D341Med (cell line): ENCODE results near the gene MVK.

Experiments used
- DNase-seq: peaks from one replicate; pipeline ENCODE4 v3.0.0; 2012; ENCODE audit warnings: low spot score

MVK gene

GRCh38 chr12:109573029-109573913 lies at the start of gene MVK, which contains the start of gene MMAB:
TSS of gene MVK (plus strand) at chr12:109573794. CDS start at chr12:109574823, 1,029 bp downstream.
TSS of gene MMAB (minus strand) at chr12:109573504. CDS start at chr12:109573480, 24 bp downstream.
- DNase-seq, result peak; percentile 98

- DNase-seq, result peak; percentile 69
These were observed 48.9 kb upstream of the MVK start for GRCh38 chr12:109524466-109525278.

DNA sequence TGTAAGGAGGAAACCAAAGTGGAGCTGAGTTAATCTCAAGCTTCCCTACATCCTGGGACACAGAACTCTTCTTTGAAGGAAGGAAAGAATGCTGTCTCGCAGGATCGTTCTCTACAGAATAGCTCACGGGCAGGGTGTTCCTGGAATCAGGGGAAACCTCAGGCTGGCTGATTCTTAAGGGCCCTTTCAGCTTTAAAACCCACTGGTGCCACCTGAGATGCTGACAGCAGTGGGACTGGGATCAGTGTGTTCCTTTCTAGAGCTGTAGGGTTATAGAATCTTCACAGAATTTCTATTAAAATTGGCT lies 48.4 kb upstream of the MVK start:
- DNase-seq, result no peak

GRCh38 chr12:109527489-109528123 lies 46.0 kb upstream of the MVK start:
- DNase-seq, result no peak

DNA sequence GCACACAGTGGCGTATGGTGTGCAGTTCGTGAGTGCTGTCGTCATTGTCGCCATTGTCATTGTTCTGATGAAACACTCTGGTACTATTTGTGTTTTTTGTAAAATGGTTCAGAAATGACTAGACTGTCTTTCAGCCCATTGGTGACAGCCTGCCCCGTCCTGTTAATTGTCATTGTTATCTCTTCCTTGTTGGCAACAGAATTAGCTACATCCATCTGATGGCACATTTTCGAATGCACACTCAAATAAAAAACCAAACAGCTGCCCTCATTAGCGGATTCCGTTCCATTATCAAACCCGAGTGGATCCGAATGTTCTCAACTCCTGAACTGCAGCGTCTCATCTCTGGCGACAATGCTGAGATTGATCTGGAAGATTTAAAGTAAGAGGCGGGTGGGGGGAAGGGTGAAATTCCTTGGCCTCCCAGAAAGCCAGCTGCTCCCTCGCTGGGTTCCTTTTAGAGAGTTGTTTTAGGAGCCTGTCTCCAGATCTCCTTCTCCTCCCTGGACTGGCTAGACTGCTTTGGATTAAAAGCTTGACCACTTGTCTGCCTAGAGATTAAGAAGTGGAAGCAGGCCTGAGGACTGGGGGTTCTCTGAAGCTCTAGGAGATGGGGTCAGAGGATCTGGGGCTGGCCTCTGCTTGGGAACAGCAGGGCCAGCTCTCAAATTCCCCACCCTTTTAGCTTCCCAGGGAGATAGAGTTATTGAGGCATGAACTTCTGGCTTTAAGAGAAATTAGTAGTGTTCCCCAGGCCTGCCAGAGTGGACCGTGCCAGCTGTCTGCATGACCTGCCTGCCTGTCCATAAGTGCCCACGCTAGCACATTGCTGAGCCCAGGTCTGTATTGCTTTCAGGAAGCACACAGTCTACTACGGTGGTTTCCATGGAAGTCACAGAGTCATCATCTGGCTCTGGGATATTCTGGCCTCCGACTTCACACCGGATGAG lies 43.6 kb upstream of the MVK start:
- DNase-seq, result no peak

- no peak for DNase-seq
These were observed 42.2 kb upstream of the MVK start for GRCh38 chr12:109531411-109531810.

DNA sequence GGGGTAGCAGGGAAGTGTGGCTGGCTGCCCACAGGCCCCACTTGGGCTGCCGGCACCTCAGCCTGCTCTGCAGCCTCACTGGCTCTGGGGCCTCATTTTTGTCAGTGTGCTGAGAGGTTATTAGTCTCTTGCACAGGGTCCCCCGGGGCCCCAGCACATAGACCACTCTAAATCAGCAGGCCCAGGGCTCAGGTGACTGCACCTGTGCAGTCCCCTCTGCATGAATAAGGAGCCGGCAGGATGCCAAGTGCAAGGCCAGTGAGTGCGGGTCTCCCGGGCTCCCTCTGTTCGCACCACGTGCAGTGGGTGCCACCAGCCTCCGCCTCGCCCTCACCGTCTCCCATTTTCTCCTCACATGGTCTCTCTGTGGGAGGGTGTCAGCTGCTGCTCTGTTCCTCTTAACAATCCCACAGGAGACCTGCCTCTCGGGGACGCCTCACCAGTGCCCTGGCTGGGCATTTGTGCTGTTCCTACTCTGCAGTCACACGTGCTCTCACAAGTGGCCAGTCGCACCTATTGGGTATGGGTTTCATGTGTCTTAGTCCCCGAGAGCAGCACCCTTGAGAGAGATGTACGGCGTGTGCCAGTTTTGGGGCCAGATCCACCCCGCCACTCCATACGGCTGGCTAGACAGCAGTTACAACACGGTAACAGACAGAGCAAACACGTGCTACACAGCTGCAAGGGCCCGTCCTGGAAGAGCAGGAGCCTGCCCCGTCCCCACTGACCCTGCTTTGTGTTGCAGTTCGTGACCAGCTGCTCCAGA lies 40.7 kb upstream of the MVK start:
- DNase-seq, result no peak

DNA sequence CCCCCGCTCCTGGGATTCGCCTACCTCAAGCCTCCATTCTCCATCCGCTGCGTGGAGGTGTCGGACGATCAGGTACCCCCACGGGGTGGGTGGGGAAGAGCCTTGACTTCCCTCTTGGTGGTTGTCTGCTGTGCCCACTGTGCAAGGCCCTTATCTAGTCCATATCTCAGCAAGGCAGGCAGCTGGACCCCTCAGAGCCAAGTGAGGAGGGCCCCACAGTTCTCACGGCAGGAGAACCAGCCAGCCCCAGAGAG lies 40.2 kb upstream of the MVK start:
- DNase-seq, result no peak

DNA sequence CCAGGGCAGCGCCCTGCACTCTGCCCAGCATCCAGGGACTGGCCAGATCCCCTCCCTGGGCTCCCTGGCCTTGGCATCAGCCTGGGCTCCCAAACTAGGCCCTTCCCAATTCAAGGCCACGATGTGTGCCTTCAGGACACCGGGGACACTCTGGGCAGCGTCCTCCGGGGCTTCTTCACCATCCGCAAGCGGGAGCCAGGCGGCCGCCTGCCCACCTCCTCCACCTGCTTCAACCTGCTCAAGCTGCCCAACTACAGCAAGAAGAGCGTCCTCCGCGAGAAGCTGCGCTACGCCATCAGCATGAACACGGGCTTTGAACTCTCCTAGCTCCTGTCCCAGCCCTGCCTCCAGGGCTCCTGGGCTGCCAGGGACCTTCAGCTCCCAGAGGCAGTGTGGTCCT lies 39.1 kb upstream of the MVK start:
- no peak for DNase-seq

DNA sequence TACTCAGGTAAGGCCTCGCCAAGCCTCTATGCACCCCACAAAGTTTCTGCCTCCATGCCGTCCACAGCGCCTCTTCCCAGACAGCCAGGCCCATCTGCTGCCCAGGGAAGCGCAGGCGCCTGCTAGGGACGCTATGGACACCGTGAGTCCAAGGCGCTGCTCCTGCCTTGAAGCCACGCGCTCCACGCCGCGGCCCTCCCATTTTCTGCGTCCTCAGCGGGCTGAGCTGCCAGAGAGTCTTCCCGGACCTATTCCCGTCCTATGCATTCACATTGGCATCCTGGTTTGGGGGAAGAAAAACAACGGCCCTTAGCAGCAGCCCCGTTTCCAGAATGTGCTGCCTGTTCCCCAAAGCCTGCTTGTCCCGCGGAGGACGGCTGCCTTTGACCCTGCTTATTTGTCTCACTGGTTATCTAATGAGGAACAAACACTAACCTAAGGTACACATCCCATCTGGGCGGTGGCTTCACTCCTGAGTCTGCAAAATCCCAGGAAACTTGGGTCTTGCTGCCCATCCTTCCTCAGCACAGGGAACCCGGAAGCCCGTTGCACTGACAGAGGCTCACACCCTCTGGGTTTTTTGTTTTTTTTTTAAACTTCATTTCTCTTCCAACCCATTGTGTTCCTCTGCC lies 38.2 kb upstream of the MVK start:
- DNase-seq, result no peak

- no peak for DNase-seq
These were observed 37.7 kb upstream of the MVK start for GRCh38 chr12:109535863-109536250.

DNA sequence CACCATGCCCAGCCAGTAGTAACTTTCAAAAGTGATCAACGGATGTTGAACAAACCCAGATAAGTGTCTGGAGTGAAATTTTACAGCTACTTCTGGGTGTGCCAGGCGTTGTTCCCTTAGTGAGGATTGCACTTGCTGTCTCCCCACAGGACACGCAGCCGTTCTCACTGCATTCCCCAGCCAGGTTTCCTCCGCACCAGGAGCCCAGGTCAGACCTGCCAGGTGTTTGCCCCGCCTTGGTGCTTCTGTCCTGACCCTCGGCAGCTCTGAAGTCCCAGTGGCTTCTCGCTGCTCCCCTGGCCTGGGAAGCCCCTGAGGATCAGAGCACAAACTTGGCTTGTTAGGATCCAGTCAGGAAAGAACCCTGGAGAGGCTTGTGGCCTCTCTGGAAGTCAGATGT lies 36.5 kb upstream of the MVK start:
- no peak for DNase-seq

GRCh38 chr12:109538191-109538863 lies 35.3 kb upstream of the MVK start:
- no peak for DNase-seq

- DNase-seq, result no peak
These were observed 34.1 kb upstream of the MVK start for GRCh38 chr12:109539508-109539907.

- no peak for DNase-seq
These were observed 32.8 kb upstream of the MVK start for GRCh38 chr12:109540526-109541412.

GRCh38 chr12:109541413-109541726 lies 32.2 kb upstream of the MVK start:
- no peak for DNase-seq

- no peak for DNase-seq
These were observed 31.6 kb upstream of the MVK start for GRCh38 chr12:109542014-109542413.

GRCh38 chr12:109542876-109543275 lies 30.7 kb upstream of the MVK start:
- DNase-seq, result no peak

DNA sequence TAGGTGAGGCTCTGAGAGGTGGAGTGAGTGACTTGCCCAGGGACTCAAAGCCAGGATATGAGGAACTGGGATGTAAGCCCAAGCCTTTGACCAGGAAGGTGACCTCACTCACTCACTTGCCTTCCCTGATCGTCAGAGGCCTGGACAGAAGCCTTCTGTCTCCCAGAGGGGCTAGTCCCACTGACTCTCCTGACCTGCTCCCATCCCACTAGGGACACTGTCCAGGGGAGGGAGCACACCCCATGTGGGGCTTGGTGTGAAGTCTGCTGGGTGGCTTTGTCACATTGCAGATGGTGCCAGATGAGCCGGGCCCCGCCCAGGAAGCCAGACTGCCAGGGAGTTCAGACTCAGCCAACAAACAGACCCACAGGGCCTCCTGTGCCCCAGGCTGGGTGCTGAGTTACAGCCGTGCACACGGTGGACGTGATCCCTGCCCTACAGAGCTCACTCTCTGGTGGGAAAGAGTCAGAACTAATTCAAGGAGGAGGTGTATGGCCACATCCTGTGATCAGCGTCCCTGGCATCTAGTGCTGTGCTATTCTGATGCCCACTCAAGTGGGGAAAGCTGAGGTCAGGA lies 28.6 kb upstream of the MVK start:
- no peak for DNase-seq
